Measurements from ENCODE around the gene WDR41.

GRCh38 chr5:77400645-77401044, 91.5 kb downstream of the WDR41 start:
- TF ChIP-seq GATA2 (IDR thresholded peaks at IDR 0.05; ENCODE audit: low read depth, low read length) (no peak), GATA3 (IDR thresholded peaks at IDR 0.05; ENCODE audit: low read depth, low read length) (no peak)

All from SH-SY5Y (cell line).